CD14-positive monocyte (primary cell): Measurements from ENCODE around the gene SLC6A13. TPM values are rescaled to one million over a fixed set of nuclear protein-coding genes. Genes with fewer than 3 reads are reported as not detected.

Source experiments
- DNase-seq, 3 donors: peaks; one replicate each; pipeline ENCODE4 v3.0.0-alpha.2; 2011 to 2022
- H2AFZ ChIP-seq: 2 replicates; pipeline ENCODE4 v1.6.0; 2012; ENCODE audit warnings: mild to moderate bottlenecking, low read depth, low read length, inconsistent platforms; ENCODE audit not compliant: insufficient read depth, poor library complexity, severe bottlenecking
- H3K27ac ChIP-seq, 2 donors: 1 replicate in 1 of 2; 2 replicates in 1 of 2; pipeline ENCODE4 v1.5.1; 2012 to 2013; ENCODE audit warnings: low read length in 2 of 2, control low read depth in 1 of 2, inconsistent platforms in 1 of 2, low read depth in 1 of 2, mild to moderate bottlenecking in 1 of 2
- H3K27me3 ChIP-seq, 2 donors: one replicate each; pipeline versions ENCODE4 v1.6.0 to v1.6.1; 2011 to 2013; ENCODE audit warnings: low read length in 2 of 2; ENCODE audit not compliant: control insufficient read depth in 2 of 2, insufficient read depth in 2 of 2
- H3K36me3 ChIP-seq, 2 donors: replicated peaks in 1 of 2; 1 replicate in 1 of 2; 2 replicates in 1 of 2; pipeline versions ENCODE4 v1.5.1 to v1.6.1; 2012 to 2013; ENCODE audit warnings: low read length in 2 of 2, control low read depth in 1 of 2, inconsistent platforms in 1 of 2, mild to moderate bottlenecking in 1 of 2; ENCODE audit not compliant: insufficient read depth in 2 of 2, control insufficient read depth in 1 of 2
- H3K4me1 ChIP-seq, 2 donors: 1 replicate in 1 of 2; 2 replicates in 1 of 2; pipeline versions ENCODE4 v1.5.1 to v1.6.1; 2012 to 2013; ENCODE audit warnings: low read length in 2 of 2, control low read depth in 1 of 2, inconsistent platforms in 1 of 2, mild to moderate bottlenecking in 1 of 2, moderate library complexity in 1 of 2; ENCODE audit not compliant: insufficient read depth in 2 of 2, control insufficient read depth in 1 of 2
- H3K4me2 ChIP-seq: replicated peaks from 2 replicates; pipeline ENCODE3; 2012; ENCODE audit warnings: low read length, moderate library complexity, mild to moderate bottlenecking; ENCODE audit not compliant: poor library complexity, severe bottlenecking; ENCODE audit errors: extremely low read depth
- H3K4me3 ChIP-seq, 3 experiments: fragments of 200-600 bp in 1 of 3; sonication (generic) in 1 of 3; replicated peaks in 1 of 3; 1 replicate in 2 of 3; 2 replicates in 1 of 3; pipeline ENCODE4 v1.5.1; 2011 to 2013; ENCODE audit warnings: low read length in 3 of 3, mild to moderate bottlenecking in 3 of 3, control low read depth in 2 of 3, low read depth in 2 of 3, inconsistent platforms in 1 of 3, moderate library complexity in 1 of 3
- H3K79me2 ChIP-seq: 2 replicates; pipeline ENCODE4 v1.6.0; 2012; ENCODE audit warnings: mild to moderate bottlenecking, control low read depth, inconsistent platforms, low read length, moderate library complexity; ENCODE audit not compliant: insufficient read depth
- H3K9ac ChIP-seq: 2 replicates; pipeline ENCODE4 v1.6.0; 2017; ENCODE audit warnings: low read length, mild to moderate bottlenecking; ENCODE audit not compliant: insufficient read depth, poor library complexity, severe bottlenecking
- H3K9me3 ChIP-seq, 2 donors: replicated peaks in 1 of 2; 1 replicate in 1 of 2; 2 replicates in 1 of 2; pipeline versions ENCODE4 v1.5.1 to v1.6.1; 2012 to 2013; ENCODE audit warnings: low read length in 2 of 2, control low read depth in 1 of 2; ENCODE audit not compliant: control insufficient read depth in 1 of 2, insufficient read depth in 1 of 2
- H4K20me1 ChIP-seq: 2 replicates; pipeline ENCODE4 v1.6.0; 2012; ENCODE audit warnings: mild to moderate bottlenecking, low read length, control low read depth, moderate library complexity; ENCODE audit not compliant: insufficient read depth
- H3K27ac Mint-ChIP-seq, 7 donors: one replicate each; pipeline ENCODE4 v1.8.0; 2020; ENCODE audit warnings: mild to moderate bottlenecking in 7 of 7, mixed read lengths in 7 of 7, moderate library complexity in 6 of 7, inconsistent platforms in 2 of 7
- H3K27me3 Mint-ChIP-seq, 3 donors: one replicate each; pipeline ENCODE4 v1.8.0; 2021 to 2022; ENCODE audit warnings: low read depth in 3 of 3, mild to moderate bottlenecking in 3 of 3, mixed read lengths in 3 of 3, moderate library complexity in 3 of 3, inconsistent platforms in 1 of 3
- H3K36me3 Mint-ChIP-seq, 2 donors: one replicate each; pipeline ENCODE4 v1.8.0; 2020; ENCODE audit warnings: mixed read lengths in 2 of 2, inconsistent platforms in 1 of 2, mild to moderate bottlenecking in 1 of 2
- H3K4me1 Mint-ChIP-seq: one replicate; pipeline ENCODE4 v1.8.0; 2020; ENCODE audit warnings: mild to moderate bottlenecking, mixed read lengths
- H3K4me3 Mint-ChIP-seq, 2 donors: one replicate each; pipeline ENCODE4 v1.8.0; 2020; ENCODE audit warnings: mild to moderate bottlenecking in 2 of 2, mixed read lengths in 2 of 2, moderate library complexity in 1 of 2
- H3K9me3 Mint-ChIP-seq, 7 donors: one replicate each; pipeline ENCODE4 v1.8.0; 2020 to 2022; ENCODE audit warnings: mixed read lengths in 7 of 7, mild to moderate bottlenecking in 6 of 7, moderate library complexity in 6 of 7, inconsistent platforms in 2 of 7
- WGBS: methylation state at CpG from one replicate; pipeline ENCODE4 v1.1.5; 2013; ENCODE audit warnings: missing lambda C conversion rate; ENCODE audit not compliant: insufficient coverage; 5-methylcytosine and 5-hydroxymethylcytosine counted together
- intact Hi-C, 2 donors: fragments of 100-400 bp; cut with micrococcal nuclease; formaldehyde crosslinking; loops; one replicate each; pipeline versions ENCODE4 v1.15.0 to v1.15.1; 2023
- polyA plus RNA-seq, 3 donors: library from polyadenylated mRNA; depleted of rRNA in 1 of 3; unstranded in 2 of 3; stranded (reverse) in 1 of 3; fragments of 300-500 nt in 2 of 3; fragments of >200 nt in 1 of 3; fragmentation: Illumina TruSeq in 2 of 3; gene quantifications; 1 replicate in 2 of 3; 2 replicates in 1 of 3; pipeline ENCODE4 v1.2.3, GENCODE V29; 2012 to 2021
- TF ChIP-seq, protein P1 (sequence below): fragments of 200-600 bp; IDR thresholded peaks from one replicate; pipeline ENCODE4 v1.8.0; 2022; ENCODE audit warnings: antibody characterized with exemption, mild to moderate bottlenecking

The SLC6A13 gene
- polyA plus RNA-seq, 3 donors: 0.13 TPM; not detected in 2

DNA sequence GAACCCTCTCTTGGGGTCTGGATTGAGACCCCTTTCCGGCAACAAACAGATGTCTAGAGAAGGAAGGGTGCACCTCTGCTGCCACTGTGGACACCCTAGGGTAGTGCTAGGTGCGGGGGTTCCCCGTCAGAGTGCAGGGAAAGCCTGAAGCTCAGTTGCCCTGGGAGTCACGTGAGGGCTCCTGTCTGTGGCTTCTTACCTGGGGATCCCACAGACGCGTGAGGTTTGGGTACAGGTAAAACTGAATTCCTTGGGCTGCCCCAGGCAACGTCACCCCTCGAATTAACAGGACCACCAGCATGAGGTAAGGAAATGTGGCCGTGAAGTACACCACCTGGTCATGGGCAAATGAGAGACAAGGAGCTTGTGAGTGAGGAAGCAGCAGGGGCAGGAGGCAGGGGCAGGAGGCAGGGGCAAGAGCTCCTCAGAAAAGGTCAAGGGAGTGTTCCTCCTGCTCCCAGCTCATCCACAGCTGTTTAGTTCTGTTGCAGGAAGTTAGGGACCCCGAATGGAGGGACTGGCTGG, 27.7 kb downstream of the SLC6A13 start:
- Mint-ChIP-seq H3K27ac (no peak overlapping the region), H3K9me3 (peaks cover 15 to 37% (median 33%) of the 10 kb centered on the region in 7 donors), H3K4me3 (no peak overlapping the region), H3K36me3 (no peaks in the 10 kb centered on the region), H3K4me1 (no peaks in the 10 kb centered on the region), H3K27me3 (peaks cover 4 to 16% (median 6%) of the 10 kb centered on the region in 3 donors)
- H4K20me1 ChIP-seq: no peaks in the 10 kb centered on the region
- H3K79me2 ChIP-seq: no peaks in the 10 kb centered on the region
- H3K4me1 ChIP-seq: no peaks in the 10 kb centered on the region
- 91% methylated on average over 7 of the region's 10 CpGs for whole genome bisulfite sequencing
- H3K9ac ChIP-seq: no peak overlapping the region
- no peaks in the 10 kb centered on the region for H3K27me3 ChIP-seq
- H3K36me3 ChIP-seq: no peaks in the 10 kb centered on the region
- TF ChIP-seq, protein P1, sequence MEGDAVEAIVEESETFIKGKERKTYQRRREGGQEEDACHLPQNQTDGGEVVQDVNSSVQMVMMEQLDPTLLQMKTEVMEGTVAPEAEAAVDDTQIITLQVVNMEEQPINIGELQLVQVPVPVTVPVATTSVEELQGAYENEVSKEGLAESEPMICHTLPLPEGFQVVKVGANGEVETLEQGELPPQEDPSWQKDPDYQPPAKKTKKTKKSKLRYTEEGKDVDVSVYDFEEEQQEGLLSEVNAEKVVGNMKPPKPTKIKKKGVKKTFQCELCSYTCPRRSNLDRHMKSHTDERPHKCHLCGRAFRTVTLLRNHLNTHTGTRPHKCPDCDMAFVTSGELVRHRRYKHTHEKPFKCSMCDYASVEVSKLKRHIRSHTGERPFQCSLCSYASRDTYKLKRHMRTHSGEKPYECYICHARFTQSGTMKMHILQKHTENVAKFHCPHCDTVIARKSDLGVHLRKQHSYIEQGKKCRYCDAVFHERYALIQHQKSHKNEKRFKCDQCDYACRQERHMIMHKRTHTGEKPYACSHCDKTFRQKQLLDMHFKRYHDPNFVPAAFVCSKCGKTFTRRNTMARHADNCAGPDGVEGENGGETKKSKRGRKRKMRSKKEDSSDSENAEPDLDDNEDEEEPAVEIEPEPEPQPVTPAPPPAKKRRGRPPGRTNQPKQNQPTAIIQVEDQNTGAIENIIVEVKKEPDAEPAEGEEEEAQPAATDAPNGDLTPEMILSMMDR: no peak
- H3K27ac ChIP-seq: no peak overlapping the region
- H3K9me3 ChIP-seq: peaks cover 31 to 32% of the 10 kb centered on the region in 2 donors
- no peak for DNase-seq
- no peak overlapping the region for H3K4me2 ChIP-seq
- no peak overlapping the region for H2AFZ ChIP-seq
- intact Hi-C loops: no loop called here
- no peak overlapping the region for H3K4me3 ChIP-seq

DNA sequence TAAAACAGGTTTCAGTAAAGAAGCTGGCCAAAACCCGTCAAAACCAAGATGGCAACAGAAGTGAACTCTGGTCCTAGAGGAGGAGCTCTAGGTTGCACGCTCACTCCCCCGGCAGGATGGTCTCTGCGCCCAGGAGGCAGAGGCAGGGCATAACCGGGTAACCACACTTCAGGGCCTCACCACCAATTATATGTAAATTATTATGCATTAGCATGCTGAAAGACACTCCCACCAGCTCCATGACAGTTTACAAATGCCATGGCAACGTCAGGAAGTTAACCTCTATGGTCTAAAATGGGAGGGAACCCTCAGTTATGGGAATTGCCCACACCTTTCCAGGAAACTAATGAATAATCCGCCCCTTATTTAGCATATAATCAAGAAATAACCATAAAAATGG, 28.6 kb downstream of the SLC6A13 start:
- no peak for DNase-seq
- H3K27ac Mint-ChIP-seq: no peak overlapping the region
- no peaks in the 10 kb centered on the region for H3K79me2 ChIP-seq
- WGBS: 100% methylated on average over 1 of the region's 7 CpGs
- no peaks in the 10 kb centered on the region for H3K4me1 Mint-ChIP-seq
- H3K9ac ChIP-seq: no peak overlapping the region
- TF ChIP-seq, protein P1: no peak
- H3K36me3 ChIP-seq: no peaks in the 10 kb centered on the region
- H3K4me3 ChIP-seq: no peak overlapping the region
- intact Hi-C loops: no loop called here
- no peak overlapping the region for H3K27ac ChIP-seq
- H2AFZ ChIP-seq: no peak overlapping the region
- no peak overlapping the region for H3K4me3 Mint-ChIP-seq
- peaks cover 15 to 36% (median 33%) of the 10 kb centered on the region in 7 donors for H3K9me3 Mint-ChIP-seq
- no peaks in the 10 kb centered on the region for H4K20me1 ChIP-seq
- H3K27me3 ChIP-seq: no peaks in the 10 kb centered on the region
- no peaks in the 10 kb centered on the region for H3K4me1 ChIP-seq
- H3K9me3 ChIP-seq: peaks cover 31 to 32% of the 10 kb centered on the region in 2 donors
- peaks cover 7 to 13% (median 8%) of the 10 kb centered on the region in 3 donors for H3K27me3 Mint-ChIP-seq
- H3K4me2 ChIP-seq: no peak overlapping the region
- H3K36me3 Mint-ChIP-seq: no peaks in the 10 kb centered on the region
